Central memory CD8-positive, alpha-beta T cell (primary cell): ENCODE data around the gene MAP3K14.

Experiments used
- ATAC-seq: fragments of 150-1000 bp; cut with Tn5 transposase; replicated peaks from 2 replicates; pipeline ENCODE4 v1.10.0; 2022; ENCODE audit warnings: mild to moderate bottlenecking, moderate FRiP score, moderate number of reproducible peaks; ENCODE audit not compliant: poor library complexity, severe bottlenecking; ENCODE audit errors: extremely low read depth
- DNase-seq, 2 donors: peaks; one replicate each; pipeline ENCODE4 v3.0.0; 2021; ENCODE audit warnings: low spot score in 2 of 2
- H3K27ac Mint-ChIP-seq: one replicate; pipeline ENCODE4 v1.8.0; 2022; ENCODE audit warnings: low read depth, mild to moderate bottlenecking, moderate library complexity, mixed read lengths
- H3K27me3 Mint-ChIP-seq: one replicate; pipeline ENCODE4 v1.8.0; 2022; ENCODE audit warnings: mixed read lengths
- H3K36me3 Mint-ChIP-seq: one replicate; pipeline ENCODE4 v1.8.0; 2022; ENCODE audit warnings: mild to moderate bottlenecking, moderate library complexity, mixed read lengths; ENCODE audit not compliant: insufficient read depth
- H3K4me1 Mint-ChIP-seq: one replicate; pipeline ENCODE4 v1.8.0; 2022; ENCODE audit warnings: mixed read lengths
- H3K4me3 Mint-ChIP-seq: one replicate; pipeline ENCODE4 v1.8.0; 2022; ENCODE audit warnings: mild to moderate bottlenecking, moderate library complexity, mixed read lengths
- H3K9me3 Mint-ChIP-seq: one replicate; pipeline ENCODE4 v1.8.0; 2022; ENCODE audit warnings: mixed read lengths

MAP3K14 gene

DNA sequence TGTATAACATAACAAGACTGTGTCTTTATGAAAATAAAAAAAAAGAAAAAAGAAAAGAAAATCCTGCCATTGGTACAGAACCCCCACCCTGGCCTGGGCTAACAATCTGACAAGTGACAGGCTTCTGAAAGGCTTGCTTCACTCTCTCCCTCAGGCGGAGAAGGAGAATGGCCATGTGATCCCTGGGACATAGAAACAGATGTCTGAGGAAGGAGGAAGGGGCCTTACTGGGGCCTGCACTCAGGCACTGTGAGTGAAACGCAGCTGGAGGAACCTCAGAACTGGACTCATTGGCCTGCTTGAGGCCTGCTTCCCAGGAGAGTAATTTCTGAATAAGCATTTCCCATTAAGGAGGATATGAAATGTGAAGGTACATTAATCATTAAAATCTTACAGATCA, 17.5 kb downstream of the MAP3K14 start:
- no peaks in the 10 kb centered on the region for H3K27me3 Mint-ChIP-seq
- no peak overlapping the region for H3K27ac Mint-ChIP-seq
- H3K9me3 Mint-ChIP-seq = no peaks in the 10 kb centered on the region
- peaks cover 73% of the 10 kb centered on the region for H3K4me1 Mint-ChIP-seq
- ATAC-seq (no peak), DNase-seq (no peak)
- peaks cover 16% of the 10 kb centered on the region for H3K36me3 Mint-ChIP-seq
- no peak overlapping the region for H3K4me3 Mint-ChIP-seq

DNA sequence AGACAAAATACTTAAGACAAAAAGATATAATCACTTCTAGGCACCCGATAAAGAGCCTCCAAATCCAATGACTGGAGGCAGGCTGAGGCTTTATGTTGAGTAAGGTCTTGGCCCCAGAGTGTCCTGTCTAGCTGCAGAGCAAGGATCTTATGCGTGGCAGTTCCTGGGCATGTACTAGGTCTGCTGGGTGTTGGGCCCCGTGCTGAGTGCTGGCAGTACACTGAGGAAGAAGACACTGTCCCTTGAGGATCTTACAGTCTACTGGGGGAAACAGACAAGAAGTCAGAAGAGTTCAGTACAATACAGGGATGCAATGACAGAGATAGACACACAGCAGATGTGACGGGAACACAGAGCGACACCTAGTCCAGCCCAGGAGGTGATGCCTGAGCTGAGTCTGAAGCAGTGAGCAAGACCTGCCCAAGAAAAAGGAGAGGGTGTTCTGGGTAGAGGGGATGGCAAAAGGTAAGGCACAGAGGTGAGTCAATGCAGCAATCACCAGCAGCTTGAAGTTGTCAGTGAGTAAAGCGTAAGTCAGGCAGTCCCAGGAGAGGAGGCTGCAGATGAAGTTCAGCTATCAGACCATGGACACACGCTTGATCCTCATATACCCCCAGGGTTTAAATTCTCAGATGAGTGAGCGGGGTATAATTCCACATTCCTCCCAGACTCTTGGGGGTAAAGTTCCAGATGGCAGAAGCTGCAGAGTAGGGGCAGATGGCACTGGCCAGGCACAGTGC, 18.1 kb downstream of the MAP3K14 start:
- Mint-ChIP-seq H3K36me3 (peaks cover 16% of the 10 kb centered on the region), H3K4me1 (peaks cover 76% of the 10 kb centered on the region), H3K4me3 (no peak overlapping the region), H3K27me3 (no peaks in the 10 kb centered on the region), H3K27ac (peak overlapping the region; percentile 63), H3K9me3 (no peaks in the 10 kb centered on the region)
- ATAC-seq = no peak
- DNase-seq = no peak

DNA sequence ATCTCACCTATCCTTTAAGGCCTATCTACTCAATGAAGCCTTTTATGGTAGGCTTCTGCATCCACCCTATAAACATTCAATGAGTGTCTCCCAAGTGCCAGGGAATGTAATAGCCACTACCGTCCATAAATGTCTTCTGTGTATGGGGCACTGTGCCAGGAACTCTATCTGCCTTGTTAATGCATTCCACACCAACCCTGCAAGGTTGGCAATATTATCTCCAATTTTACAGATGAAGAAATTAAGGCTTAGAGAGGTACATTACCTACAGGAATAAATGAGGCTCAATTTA, 20.0 kb downstream of the MAP3K14 start:
- Mint-ChIP-seq H3K36me3 (peaks cover 17% of the 10 kb centered on the region), H3K9me3 (no peaks in the 10 kb centered on the region), H3K4me1 (peaks cover 81% of the 10 kb centered on the region), H3K27ac (peak overlapping the region; percentile 63), H3K27me3 (no peaks in the 10 kb centered on the region), H3K4me3 (peak overlapping the region; percentile 46)
- no peak for DNase-seq
- no peak for ATAC-seq

- H3K4me1 Mint-ChIP-seq = peaks cover 85% of the 10 kb centered on the region
- ATAC-seq (no peak), DNase-seq (no peak)
- H3K4me3 Mint-ChIP-seq = peak overlapping the region; percentile 46
- H3K27ac Mint-ChIP-seq = peak overlapping the region; percentile 63
- H3K9me3 Mint-ChIP-seq = no peaks in the 10 kb centered on the region
- no peaks in the 10 kb centered on the region for H3K27me3 Mint-ChIP-seq
- H3K36me3 Mint-ChIP-seq = peaks cover 18% of the 10 kb centered on the region
Measured at GRCh38 chr17:45296003-45296832, 20.6 kb downstream of the MAP3K14 start.

DNA sequence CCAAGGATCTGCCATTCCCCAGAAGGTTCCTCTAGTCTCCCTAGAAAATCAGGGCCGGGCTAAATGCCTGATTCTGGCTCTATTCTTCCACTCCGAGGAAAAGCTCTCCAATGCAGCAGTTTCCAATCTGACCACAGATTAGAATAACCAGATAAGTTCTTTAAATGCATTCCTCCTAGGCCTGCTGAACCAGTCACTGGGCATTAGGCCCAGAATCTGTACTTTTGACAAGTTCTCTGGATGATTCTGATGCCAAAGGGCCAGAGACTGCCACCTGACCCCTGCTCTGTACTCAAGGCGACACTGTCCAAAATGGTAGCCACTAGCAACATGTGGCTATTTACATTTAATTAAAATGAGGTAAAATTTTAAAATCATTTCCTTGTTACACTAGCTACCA, 22.3 kb downstream of the MAP3K14 start:
- Mint-ChIP-seq H3K27me3 (no peaks in the 10 kb centered on the region), H3K4me1 (peaks cover 82% of the 10 kb centered on the region), H3K9me3 (no peaks in the 10 kb centered on the region), H3K4me3 (no peak overlapping the region), H3K27ac (no peak overlapping the region), H3K36me3 (peaks cover 23% of the 10 kb centered on the region)
- ATAC-seq (no peak), DNase-seq (no peak)

DNA sequence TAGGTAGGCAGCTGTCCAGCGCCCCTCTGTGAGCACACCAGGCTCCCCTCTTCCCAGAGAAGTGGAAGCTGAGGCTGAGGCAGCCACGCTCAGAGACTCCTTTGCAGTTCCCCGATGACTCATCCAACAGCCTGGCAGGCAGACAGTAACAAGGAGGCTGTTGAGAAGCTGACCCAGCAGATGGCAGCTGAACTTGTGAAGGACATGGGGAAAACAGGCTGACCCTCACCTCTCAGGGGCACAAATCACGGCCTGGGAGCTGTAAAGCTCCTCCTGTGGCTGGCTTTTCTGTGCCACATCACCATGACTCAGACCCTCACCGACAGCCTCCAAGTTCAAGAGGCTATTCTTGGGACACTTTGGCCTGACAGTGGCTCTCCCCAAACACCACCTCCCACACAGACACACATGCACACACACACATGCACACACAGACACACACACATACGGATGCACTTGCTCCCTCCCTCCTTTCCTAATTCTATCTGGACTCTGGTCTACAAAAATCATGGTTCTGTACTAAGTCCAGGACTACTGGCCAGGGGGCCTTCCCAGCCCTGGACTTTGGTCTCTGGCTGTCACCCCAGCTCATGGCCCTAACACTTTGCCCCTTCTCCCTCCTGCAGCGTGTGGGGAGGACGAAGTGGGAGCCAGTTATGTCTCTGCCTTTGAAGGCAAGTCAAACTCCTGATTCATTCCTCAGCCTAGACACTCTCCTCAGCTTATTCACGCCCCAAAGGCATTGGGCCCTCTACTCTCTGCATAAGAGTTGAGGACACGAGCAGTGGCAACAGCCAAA, 23.2 kb downstream of the MAP3K14 start:
- Mint-ChIP-seq H3K4me3 (no peak overlapping the region), H3K27me3 (no peaks in the 10 kb centered on the region), H3K36me3 (peaks cover 27% of the 10 kb centered on the region), H3K9me3 (no peaks in the 10 kb centered on the region), H3K4me1 (peaks cover 74% of the 10 kb centered on the region), H3K27ac (peak overlapping the region; percentile 64)
- ATAC-seq (no peak), DNase-seq (no peak)

GRCh38 chr17:45292696-45293412, 24.0 kb downstream of the MAP3K14 start:
- Mint-ChIP-seq H3K27ac (peak overlapping the region; percentile 64), H3K4me1 (peaks cover 66% of the 10 kb centered on the region), H3K27me3 (no peaks in the 10 kb centered on the region), H3K4me3 (no peak overlapping the region), H3K36me3 (peaks cover 30% of the 10 kb centered on the region), H3K9me3 (no peaks in the 10 kb centered on the region)
- DNase-seq (no peak), ATAC-seq (no peak)

DNA sequence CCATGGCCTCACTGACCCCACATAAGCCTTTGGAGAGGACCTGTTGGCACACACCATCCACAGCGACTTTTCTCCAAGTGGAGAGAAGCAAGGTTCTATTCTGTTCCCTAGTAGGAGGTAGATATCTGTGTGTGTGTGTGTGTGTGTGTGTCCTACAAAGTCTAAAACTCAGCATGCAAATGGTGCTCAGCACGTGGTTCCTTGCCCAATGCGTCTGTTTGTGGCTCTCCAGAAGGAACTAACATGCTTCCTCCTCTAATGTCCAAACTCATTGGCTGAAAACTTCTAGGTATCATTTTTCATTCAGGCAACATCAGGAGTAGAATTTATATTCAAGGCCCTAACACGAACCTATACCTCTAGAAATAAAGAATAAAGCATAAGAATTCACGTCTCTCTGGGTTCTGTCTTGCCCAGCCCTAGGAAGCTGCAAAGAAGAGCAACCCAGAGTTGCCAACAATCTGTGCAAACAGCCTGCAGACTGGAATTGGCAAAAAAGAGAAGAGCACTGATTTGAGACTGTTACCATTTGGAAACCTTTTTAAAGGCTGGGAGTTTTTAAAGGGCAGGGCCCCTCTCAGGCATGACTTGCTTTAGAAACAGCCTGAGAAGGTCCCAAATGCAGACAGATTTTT, 25.5 kb downstream of the MAP3K14 start:
- Mint-ChIP-seq H3K27ac (peak overlapping the region; percentile 76), H3K27me3 (no peaks in the 10 kb centered on the region), H3K9me3 (no peaks in the 10 kb centered on the region), H3K36me3 (peaks cover 38% of the 10 kb centered on the region), H3K4me1 (peaks cover 52% of the 10 kb centered on the region), H3K4me3 (no peak overlapping the region)
- ATAC-seq (no peak), DNase-seq (no peak)

DNA sequence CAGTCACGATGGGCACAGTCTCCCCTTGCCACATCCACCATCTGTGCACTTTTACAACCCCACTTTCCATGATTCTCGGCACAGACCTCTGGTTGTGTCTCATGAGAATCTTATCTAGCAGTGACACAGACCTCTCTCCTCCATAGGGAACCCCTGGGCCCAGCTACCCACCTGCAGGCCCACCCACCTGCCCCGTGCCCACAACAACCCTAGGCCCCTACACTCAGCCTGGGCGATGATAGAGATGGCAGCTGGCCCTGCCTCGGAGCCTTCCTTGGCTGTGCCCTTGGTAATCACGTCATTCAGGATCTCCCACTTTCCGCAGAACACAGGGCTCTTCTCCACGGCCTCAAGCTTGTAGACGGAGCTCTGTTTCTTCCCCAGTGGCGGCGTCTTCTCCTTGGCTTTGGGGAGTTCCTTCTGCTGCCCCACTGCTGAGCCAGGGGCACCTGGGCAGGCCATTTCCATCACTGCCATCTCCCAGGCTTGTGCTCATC, 26.5 kb downstream of the MAP3K14 start:
- H3K9me3 Mint-ChIP-seq = no peaks in the 10 kb centered on the region
- H3K4me3 Mint-ChIP-seq = no peak overlapping the region
- no peak for ATAC-seq

DNA sequence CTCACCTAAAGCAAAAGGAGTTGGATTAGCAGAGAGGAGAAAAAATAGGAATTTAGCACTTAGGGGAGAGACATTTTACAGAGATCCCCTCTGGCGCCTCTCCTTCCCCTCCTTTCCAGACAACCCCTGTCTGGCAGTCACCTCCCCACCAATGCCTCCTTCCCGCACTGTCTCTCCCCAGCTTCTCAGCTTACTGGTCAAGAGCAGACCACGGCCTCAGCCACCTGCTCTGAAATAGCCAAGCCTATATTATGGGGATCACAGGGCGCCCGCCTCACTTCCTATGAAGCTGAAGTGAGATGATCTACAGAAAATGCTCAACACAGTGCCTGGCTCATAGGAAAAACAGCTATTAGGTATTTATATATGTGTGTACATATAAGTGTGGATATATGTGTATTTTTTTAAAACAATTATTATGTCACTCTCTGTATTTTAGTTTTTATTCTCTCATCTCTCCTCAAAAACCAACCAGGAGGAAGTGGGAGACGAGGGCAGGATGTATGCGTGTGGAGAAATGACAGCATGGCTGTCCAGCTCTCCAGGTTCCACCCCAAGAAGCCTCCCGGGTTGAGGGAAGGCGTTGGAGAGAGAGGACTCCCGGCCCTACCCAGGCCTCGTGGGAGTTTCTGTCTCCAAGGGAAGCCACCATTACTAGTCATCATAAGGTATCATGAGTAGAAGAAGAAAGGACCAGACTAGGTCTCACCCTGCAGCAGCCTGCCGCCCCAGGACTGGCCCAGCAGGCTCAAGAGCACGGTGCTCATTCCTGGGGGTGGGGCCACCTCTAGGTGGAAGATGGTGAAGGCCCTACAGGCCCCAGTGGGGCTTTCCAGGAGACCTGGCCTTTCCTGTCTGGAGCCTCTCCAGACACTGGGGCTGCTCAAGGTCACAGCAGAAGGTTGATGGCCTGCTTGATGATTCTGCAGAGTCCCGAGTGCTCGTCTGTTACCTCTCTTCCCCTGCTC, 27.2 kb downstream of the MAP3K14 start:
- Mint-ChIP-seq H3K27me3 (no peaks in the 10 kb centered on the region), H3K4me3 (no peak overlapping the region), H3K36me3 (peaks cover 45% of the 10 kb centered on the region), H3K27ac (peak overlapping the region; percentile 76), H3K4me1 (peaks cover 44% of the 10 kb centered on the region), H3K9me3 (no peaks in the 10 kb centered on the region)
- DNase-seq (no peak), ATAC-seq (no peak)

More for the DNA sequence above, 26.5 kb downstream of the MAP3K14 start:
- no peak for DNase-seq
- H3K4me1 Mint-ChIP-seq = peaks cover 42% of the 10 kb centered on the region
- peak overlapping the region; percentile 76 for H3K27ac Mint-ChIP-seq
- no peaks in the 10 kb centered on the region for H3K27me3 Mint-ChIP-seq
- peaks cover 40% of the 10 kb centered on the region for H3K36me3 Mint-ChIP-seq

- no peak for DNase-seq
- Mint-ChIP-seq H3K4me1 (peaks cover 44% of the 10 kb centered on the region), H3K4me3 (no peak overlapping the region), H3K27ac (no peak overlapping the region), H3K36me3 (peaks cover 45% of the 10 kb centered on the region), H3K27me3 (no peaks in the 10 kb centered on the region), H3K9me3 (no peaks in the 10 kb centered on the region)
- no peak for ATAC-seq
Measured at GRCh38 chr17:45288825-45289224, 28.0 kb downstream of the MAP3K14 start.
